ENCODE data around the gene C14orf180.
"Not testable (repeated sequence)": the region's sequence is repeated elsewhere in the genome, so short reads cannot be mapped to it uniquely, and the experiment has no call there.

Gene C14orf180

DNA sequence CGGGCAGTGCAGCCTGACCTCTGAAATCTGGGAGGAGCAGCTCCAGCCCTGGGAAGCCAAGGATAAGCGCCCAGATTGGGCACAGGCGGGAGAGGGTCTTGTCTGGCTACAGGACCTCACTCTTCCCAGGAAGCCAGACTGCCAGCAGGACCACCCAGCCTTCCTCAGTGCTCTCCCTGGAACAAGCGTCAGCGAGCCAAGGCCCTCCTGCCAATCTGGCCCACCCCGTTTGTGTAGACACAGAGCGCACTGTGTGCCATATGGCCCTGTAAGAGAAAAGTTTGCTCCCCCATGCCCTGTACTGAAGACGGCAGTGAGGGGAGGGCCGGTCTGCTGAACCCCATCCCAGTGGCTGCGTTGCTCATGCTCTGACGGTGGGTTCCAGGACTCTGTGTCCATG lies 1.2 kb upstream of the C14orf180 start:
- no peak for DNase-seq (ENCODE audit: low read depth, low spot score)

DNA sequence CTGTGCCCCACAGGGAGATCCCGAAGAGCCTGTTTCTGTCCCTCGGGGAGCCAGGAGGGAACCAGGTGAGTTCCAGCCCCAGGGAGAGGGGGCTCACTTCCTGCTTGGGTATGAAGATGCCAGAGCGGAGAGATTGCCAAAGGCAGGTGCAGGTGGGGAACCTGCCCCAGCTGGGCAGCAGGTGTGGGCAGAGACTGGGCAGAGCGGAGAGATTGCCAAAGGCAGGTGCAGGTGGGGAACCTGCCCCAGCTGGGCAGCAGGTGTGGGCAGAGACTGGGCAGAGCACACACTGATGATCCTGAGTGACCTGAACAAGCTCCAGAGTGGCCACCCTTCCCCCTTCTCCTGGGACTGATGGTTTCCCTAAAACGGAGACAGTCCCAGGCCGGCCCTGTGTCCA lies 375 bp downstream of the C14orf180 start:
- not testable (repeated sequence) for DNase-seq (ENCODE audit: low read depth, low spot score)

DNA sequence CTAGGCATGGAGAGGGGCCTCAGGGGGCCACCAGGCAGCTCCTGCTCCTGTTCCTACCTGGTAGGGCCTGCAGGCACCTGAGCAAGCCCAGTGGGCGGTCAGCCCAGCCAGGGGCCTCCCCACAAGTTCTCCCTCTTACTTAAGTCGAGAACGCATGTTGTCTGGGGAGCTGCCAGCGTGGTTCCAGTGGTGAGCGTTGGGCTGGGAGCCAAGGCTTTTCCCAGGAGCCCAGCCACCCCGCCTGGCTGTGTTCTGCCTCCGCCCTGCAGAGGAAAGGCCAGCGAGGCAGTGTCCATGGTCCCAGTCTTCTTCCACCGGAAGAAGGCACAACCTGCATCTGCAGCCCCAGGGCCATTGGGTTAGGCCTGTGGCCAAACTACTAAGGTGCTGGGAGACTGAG lies 1.4 kb downstream of the C14orf180 start:
- DNase-seq (ENCODE audit: low read depth, low spot score) = no peak

DNA sequence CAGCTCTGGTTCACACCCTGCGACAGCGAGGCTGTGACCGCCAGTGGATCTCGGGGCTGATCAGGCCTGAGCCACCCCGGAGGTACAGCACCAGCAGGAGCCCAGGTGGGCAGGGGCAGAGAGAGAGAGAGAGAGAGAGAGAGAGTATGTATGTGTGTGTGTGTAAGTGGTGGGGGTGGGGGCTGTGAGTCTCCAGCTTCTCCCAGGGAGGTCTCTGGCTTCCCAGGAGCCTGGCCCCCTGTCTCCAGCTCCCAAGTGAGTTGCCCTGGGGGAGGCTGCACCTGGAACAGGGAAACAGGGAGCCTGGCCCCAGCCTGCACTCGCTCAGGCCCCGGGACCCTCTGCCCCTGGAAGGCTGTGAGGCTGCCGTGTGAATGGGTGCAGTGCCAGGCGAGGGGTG lies 2.0 kb downstream of the C14orf180 start:
- DNase-seq (ENCODE audit: low read depth, low spot score) = no peak

DNA sequence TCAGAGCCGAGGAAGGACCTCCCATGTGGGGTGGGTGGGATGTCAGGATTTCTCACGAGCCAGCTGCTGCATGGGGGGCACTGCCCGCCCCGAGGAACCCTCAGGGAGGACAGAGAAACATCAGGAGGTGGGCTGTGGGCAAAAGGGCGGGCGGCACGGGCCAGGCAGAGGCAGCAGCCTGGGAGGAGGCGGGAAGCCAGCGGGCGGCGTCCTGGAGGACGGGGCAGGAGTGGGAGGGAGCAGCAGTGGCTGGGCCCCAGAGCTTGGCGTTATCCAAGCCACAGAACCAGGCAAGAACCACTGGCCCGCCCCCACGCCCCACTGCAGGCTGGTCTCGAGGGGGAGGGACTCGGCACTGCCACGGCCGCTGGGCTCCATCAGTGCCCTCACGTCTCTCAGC lies 2.4 kb downstream of the C14orf180 start:
- DNase-seq (ENCODE audit: low read depth, low spot score) = no peak

DNA sequence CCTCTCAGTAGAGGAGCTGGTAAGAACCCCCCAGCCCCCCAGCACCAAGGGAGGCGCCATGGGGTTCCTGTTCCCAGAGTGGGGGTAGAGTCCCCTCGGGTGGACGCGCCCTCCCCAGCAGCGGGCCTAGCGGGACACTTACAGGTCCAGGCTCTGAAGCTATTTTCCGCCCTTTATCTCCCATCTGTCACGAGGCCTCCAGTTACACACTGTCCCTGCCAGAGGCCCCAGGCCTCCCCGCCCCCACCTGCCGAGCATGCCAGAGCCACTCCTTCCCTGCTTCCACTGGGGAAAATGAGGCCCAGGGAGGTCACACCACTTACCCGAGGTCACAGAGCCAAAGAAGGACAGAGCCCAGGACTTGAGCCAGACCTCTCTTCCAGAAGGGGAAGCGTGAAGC lies 3.1 kb downstream of the C14orf180 start:
- DNase-seq (ENCODE audit: low read depth, low spot score) = no peak

DNA sequence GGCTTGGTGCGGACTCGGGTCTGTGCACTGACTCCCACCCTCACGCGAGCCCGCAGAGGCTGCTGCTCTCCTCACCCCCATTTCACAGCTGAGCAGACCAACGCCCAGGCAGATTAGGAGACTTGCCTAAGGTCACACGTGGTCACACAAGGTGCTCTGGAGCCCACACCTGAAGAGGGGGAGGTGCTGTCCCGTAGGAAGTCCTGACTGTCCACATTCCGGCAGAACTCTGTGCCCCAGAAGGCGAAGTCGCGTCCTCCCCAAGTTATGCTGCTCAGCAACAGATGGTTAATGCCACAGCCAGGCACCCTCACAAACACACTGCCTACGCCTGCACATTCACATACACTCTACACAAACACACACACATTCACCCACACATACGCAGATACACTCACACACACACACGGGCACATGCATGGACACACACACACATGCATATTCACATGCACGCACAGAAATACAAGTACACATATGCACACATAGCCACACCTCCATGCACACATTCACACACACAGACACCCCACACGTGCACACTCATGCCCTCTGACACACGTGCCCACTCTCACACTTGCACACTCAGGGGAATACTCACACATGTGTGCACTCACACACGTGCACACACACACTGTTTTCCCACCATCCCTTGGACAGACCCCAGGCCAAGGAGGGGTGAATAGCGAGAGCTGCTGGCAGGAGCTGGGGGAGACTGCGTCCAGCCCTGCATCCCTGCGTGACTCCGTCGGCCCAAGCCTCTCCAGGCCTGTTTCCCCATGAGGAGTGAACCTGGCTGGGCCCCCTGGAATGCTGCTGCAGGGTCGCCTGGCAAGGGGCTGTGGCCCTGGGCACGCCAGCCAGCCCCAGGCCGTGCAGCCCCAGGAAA lies 4.1 kb downstream of the C14orf180 start:
- DNase-seq (ENCODE audit: low read depth, low spot score) = no peak

DNA sequence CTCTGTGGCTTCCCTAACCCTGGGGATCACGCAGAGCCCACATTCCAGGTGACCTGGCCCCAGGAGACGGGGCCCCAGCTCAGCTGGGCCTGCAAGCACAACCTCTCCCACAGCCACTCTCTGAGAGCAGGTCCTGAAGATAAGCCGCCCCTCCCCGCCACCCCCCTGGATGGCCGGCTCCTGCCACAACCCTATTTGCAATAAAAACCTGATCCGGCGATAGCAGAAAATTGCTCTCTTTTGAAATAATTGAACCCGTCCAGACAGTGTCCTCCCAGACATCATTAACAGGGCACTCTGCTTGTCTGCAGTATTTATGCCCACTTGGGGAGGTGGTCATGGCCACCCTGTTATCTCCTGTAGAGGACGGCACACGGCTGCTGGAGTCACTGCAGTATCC lies 5.0 kb downstream of the C14orf180 start:
- no peak for DNase-seq (ENCODE audit: low read depth, low spot score)

DNA sequence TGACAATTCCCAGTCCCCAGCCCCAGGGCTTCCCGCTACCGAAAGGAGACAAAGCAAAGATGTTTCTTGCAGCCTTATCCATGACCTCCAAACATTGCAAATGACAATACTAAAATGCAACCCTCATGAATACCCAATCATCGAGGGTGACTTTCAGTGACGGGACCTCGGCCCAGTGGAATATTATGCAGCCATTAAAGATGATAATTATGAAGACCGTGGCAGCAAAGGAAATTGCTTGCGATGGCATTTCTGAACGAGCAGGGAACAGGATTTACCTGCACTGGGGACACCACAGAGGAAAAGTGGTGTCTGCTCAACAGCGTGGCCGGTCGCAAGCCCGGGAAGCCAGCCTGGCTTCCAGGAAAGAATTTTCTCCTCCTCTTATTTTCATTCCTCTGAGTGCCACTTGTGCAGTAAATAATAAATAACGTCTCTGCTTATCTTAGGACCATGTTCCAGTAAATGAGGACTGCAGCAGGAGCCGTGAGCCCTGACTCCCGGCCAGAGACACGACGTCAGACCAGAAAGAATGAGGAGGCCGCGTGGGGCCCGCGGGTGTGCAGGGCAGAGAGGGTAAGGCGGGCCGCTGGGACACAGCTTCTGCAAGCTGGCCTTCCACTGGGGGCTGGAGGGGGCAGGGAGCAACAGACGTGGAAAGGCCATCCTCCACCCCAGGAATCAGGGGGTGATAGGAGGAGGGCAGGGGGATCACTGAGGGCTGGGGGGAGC lies 6.6 kb downstream of the C14orf180 start:
- no peak for DNase-seq (ENCODE audit: low read depth, low spot score)

DNA sequence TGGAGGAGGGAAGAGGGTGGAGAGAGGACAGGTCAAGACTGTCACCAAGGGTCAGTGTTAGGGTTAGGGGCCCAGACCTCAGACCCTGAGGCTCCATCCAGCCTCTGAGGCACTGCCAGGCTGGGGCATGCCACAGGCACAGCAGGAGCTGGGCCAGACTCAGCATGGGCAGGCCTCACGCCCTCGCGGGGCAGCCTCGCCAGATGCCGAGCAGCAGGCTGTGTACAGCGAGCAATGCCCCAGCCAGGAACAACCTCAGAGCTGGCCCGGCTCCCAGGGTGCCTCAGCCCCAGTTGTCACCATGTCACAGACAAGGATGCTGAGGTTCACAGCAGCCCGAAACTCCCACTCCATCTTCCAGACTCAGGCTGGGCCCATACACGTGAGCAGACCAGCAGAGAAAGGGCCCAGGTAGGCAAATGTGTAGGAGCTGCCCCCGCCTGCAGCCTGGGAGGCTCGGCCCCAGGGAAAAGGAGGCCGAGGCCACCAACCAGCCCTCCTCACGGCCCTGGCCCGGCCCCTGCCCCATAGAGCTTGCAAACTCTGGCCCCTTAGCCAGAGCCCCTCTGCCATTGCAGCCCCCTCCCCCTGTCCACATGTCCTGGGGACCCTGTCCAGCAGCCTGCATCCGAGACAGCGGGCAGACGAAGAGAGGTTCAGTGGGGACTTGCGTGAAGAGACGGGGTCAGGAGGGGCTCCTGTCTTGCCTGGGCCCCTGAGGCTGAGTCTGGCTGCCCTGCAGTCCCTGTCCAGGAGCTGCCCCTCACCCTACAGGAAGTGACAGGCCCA lies 7.5 kb downstream of the C14orf180 start:
- DNase-seq (ENCODE audit: low read depth, low spot score) = no peak

DNA sequence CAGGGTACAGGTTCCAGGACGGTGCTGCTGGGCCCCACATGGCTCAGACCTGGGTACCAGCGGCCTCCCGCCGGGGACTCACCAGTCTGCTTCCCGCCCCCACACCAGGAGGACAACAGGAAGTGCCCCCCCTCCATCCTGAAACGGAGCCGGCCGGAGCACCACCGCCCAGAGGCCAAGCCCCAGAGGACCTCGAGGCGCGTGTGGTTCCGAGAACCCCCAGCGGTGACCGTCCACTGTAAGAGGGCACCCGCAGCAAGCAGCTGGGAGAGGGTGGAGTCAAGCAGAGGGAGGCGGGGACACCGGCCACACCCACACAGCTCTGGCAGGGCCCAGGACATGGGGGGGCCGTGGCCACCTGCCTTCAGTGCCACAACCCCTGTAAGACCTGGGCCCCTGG lies 8.1 kb downstream of the C14orf180 start:
- no peak for DNase-seq (ENCODE audit: low read depth, low spot score)

DNA sequence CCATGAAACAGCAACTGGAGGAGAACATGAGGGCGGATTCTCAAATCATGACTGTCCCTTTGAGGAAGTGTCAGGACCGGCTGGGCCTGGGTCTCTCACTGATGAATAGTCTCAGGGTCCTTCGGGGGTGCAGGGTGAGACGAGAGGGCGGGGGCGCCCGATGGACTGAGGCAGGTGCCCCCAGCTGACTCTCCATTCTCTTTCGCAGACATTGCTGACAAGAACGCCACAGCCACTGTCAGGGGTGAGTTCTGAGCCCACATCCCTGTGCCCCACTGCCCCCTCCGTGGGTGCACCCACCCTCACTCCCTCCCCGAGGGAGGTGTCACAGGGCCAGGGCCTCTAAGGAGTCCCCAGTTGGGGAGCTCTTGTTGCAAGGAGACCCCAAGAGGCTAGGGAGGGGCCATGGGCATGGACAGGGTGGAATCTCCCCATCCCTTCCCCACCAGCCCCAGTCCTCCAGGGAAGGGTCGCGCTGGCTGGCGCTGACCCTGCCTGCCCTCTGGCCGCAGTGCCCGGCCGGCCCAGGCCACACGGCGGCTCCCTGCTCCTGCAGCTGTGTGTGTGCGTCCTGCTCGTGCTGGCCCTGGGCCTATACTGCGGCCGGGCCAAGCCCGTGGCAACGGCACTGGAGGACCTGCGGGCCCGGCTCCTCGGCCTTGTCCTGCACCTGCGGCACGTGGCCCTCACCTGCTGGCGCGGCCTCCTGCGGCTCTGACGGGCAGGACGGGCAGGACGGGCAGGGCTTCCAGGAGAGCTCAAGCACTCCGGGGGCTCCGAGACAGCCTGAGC lies 8.7 kb downstream of the C14orf180 start:
- DNase-seq (ENCODE audit: low read depth, low spot score) = no peak

DNA sequence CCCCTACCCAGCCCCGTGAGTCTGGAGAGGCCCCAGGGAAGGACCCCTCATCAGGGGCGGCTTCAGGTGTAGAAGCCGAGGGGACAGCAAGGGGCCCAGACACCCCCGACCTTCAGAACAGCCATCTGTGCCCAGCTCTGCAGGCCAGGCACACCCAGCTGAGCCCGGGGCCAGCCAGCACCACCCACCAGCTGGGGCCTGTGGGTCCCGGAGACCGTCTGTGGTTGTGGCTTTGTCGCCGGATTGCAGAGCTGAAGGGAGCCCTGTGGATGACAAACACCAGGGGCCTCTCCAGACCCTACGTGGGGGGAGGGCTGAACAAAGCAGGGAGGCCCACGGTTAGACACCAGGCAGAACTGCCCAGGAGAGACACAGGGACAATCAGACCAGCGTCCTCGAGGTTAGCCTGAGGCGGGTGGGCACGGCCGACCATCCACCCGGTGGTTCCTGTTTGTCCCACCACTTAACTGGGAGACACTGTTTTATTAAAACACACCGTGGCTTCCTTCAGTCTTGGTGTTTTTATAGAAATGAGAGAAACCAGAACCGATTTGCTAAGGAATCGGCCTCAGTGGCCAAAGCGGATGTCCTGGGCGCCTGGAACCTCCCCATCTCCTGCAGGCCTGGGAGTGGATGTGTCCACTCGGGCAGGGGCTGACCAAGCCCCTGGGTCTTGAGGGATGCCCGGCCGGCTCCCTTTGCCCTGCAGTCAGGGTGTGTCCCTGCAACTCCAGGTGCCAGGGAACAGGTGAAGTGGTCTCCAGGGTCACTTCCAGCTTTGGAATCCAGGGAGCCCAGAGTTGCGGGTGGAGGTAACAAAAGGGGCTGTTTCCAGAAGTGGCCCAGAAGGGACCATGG lies 10.0 kb downstream of the C14orf180 start:
- no peak for DNase-seq (ENCODE audit: low read depth, low spot score)

DNA sequence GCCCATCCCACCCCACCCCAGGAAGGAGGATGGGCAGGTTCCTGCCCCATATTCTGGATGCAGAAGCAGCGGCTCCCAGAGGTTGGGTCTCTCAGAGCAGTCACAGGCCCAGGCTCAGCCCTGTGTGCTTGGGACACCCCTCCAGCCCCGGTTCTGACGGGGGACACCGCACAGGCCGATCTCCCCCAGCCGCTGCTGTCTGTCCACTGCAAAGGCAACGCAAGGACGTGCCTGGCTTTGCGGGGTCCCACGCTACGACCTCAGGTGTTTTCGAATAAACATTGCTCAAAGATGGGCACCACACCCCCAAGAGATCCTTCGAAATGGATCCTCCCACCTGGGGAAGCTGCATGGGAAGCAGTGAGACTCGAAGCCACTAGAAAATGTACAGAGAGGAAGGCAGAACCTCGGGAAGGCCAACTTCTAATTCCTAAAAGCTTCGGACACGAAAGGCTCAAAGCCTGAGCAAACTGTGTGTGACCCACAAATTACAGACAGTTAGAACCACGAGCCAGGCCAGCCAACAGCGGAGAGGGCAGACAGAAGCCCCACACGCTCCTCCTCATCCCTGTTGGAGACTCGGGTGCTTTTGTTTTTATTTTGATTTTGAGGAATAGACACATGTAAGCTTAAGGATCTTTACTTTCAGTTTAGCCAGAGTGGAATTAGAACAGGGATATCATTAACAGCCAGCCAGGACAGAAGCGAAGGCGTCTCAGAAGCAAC lies 10.8 kb downstream of the C14orf180 start:
- no peak for DNase-seq (ENCODE audit: low read depth, low spot score)

DNA sequence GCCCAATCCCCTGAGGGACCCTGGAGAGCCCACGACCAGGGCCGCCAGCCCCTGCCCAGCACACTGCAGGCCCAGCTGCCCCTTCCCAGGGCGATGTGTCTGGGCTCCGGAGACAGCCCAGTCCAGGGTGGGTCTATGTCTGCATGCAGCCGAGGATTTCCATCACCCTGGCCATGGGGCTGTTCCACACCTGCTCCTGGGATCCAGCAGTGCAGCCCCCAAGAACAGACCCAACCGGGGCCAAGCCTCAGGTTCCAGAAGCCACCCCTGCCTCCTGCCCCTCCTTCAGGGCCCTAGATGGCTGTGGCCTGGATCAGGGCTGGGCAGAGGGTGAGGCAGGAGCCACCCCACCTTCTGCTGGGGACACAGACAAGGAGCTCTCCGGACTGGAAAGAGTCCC lies 11.5 kb downstream of the C14orf180 start:
- DNase-seq (ENCODE audit: low read depth, low spot score) = no peak

DNA sequence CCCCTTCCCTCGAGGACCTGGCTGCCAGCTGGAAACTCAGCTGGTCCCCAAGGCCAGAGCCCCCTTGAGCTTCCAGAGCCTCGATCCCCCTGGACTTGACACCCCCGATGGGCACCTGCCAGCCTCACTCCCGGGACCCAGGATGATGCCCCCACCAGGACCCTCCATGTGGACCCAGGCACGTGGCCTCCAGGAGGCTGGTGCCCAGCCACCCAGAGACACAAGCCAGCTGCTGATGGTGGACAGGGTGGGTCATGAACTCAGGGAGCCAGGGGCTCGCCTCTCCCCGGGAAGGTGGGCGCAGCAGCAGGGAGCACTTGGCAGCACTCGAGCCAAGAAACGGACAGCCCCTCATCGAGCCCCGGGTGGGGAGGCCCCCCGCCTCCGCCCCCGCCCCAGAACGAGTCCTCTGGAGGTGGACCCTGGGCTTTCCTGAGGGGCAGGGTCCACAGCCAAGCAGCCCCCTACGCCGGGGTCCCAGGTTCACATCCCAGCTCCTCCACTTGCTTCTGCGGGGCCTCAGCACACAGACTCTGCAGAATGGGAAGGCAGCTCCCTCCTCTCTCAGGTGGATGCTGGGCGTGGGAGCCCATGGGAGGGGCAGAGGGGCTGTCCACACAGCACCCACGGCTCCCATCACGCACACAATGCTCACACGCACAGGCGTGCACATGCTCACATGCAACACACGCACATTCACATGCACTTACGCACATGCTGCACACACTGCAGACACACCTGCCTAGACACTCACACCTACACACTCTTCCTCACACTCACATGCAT lies 12.1 kb downstream of the C14orf180 start:
- DNase-seq (ENCODE audit: low read depth, low spot score) = no peak

DNA sequence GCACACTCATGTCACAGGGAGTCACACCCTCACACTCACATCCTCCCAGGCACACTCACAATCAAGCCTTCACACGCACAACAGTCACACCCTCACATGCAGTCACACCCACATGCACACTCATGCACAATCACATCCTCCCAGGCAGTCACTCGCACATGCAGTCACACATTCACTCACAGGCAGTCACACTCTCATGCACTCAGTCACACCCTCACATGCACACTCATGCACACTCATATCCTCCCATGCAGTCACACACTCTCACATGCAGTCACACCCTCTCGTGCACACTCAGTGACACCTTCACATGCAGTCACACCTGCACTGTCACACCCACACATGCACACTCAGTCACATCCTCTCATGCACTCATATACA lies 12.7 kb downstream of the C14orf180 start:
- no peak for DNase-seq (ENCODE audit: low read depth, low spot score)

DNA sequence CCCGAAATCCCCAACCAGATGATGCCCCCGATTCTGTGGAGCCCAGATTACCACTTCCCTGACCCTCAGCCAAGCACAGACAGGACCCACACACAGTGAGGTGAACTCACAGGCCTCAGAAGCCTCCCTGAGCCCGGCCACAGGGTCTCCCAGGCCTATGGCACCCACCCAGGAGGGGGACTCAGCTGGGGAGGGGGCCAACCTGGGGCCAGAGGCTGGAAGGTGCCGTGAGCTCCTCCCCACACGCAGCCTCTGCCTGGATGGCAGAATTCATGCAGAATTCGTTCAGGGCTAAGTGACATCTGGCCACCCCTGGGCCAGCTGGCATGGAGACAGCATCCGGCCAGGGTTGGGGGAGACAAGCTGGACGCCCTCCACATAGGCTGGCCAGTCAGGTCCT lies 13.2 kb downstream of the C14orf180 start:
- DNase-seq (ENCODE audit: low read depth, low spot score) = no peak

DNA sequence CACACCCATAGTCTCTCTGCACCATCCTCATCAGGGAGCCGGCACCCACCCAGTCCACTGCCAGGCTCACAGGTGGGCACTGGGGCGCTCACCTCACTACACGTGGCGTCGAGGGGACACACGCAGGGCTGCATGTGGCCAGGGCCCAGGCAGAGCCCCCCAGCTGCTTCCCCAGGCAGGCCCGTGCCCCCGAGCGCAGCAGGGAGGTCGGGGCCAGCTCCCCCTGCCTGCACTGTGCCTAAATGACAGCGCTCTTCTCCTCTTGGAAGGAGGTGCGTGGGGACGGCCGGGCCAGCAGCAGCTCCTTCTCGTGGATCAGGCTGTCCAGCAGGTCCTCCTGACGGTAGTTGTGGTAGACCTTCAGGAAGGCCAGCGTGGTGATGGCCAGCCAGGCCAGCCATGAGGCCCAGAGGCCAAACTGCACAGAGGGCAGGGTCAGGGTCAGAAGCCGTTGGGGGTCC lies 13.7 kb downstream of the C14orf180 start:
- no peak for DNase-seq (ENCODE audit: low read depth, low spot score)
